Ovary (tissue), 9 donors: Measurements from ENCODE around the gene SV2B. TPM values are rescaled to one million over a fixed set of nuclear protein-coding genes. Genes with fewer than 3 reads are reported as not detected.

Source experiments
- DNase-seq, 5 donors: peaks; one replicate each; pipeline ENCODE4 v3.0.0-alpha.2; 2019 to 2020
- H3K27ac ChIP-seq, 2 donors: fragments of 200-600 bp; one replicate each; pipeline versions ENCODE4 v1.5.1 to v1.8.0; 2019 to 2022
- H3K27me3 ChIP-seq: fragments of 200-600 bp; one replicate; pipeline ENCODE4 v1.8.0; 2022
- H3K36me3 ChIP-seq: fragments of 200-600 bp; sonication (generic); one replicate; pipeline ENCODE4 v1.5.1; 2019
- H3K4me1 ChIP-seq: one replicate; pipeline ENCODE4 v1.8.1; 2013; ENCODE audit warnings: mild to moderate bottlenecking, moderate library complexity; ENCODE audit not compliant: insufficient read depth
- H3K4me3 ChIP-seq: fragments of 200-600 bp; sonication (generic); one replicate; pipeline ENCODE4 v1.5.1; 2017
- H3K9me3 ChIP-seq, 2 donors: fragments of 200-600 bp in 1 of 2; sonication (generic) in 1 of 2; one replicate each; pipeline versions ENCODE4 v1.5.1 to v1.8.1; 2013 to 2019; ENCODE audit warnings: mild to moderate bottlenecking in 1 of 2, moderate library complexity in 1 of 2
- EP300 ChIP-seq: sonication (generic); formaldehyde crosslinking; IDR thresholded peaks from one replicate; pipeline ENCODE4 v1.6.1; 2017; ENCODE audit warnings: antibody characterized with exemption
- POLR2A ChIP-seq: fragments of 450-650 bp; IDR thresholded peaks from one replicate; pipeline ENCODE4 v1.6.1; 2017; ENCODE audit warnings: antibody characterized with exemption, mild to moderate bottlenecking, moderate library complexity
- WGBS, 3 donors: extraction: QIAGEN DNeasy Blood & Tissue Kit in 1 of 3; methylation state at CpG; one replicate each; pipeline versions ENCODE4 v1.1.5 to v1.1.7; 2013 to 2017; 5-methylcytosine and 5-hydroxymethylcytosine counted together
- intact Hi-C, 4 donors: fragments of 100-400 bp; cut with DNase I; formaldehyde crosslinking; loops; one replicate each; pipeline versions ENCODE4 v1.11.0 to v1.15.1; 2022 to 2023
- polyA plus RNA-seq, 2 donors: library from polyadenylated mRNA; stranded (reverse); fragments of 200-250 nt in 1 of 2; fragments of 350-450 nt in 1 of 2; fragmentation: Illumina TruSeq in 1 of 2; extraction: RNeasy Lipid Tissue Mini Kit (QIAGEN cat#74804) in 1 of 2; gene quantifications; one replicate each; pipeline ENCODE4 v1.2.3, GENCODE V29; 2013 to 2014
- total RNA-seq, 7 donors: library from RNA; depleted of rRNA in 2 of 7; stranded (reverse); fragments of >200 nt in 2 of 7; fragmentation: NEBNext Ultra II Directional in 3 of 7; extraction: Animal tissue kit (Norgen Biotek cat#: 25700) in 3 of 7; gene quantifications; one replicate each; pipeline versions ENCODE4 v1.1.0 to v1.2.4, GENCODE V29; 2016 to 2023
- TF ChIP-seq, protein P1 (sequence below), 3 donors: fragments of 450-650 bp in 2 of 3; fragments of 200-600 bp in 1 of 3; IDR thresholded peaks; one replicate each; pipeline versions ENCODE4 v1.5.1 to v1.8.0; 2016 to 2022; ENCODE audit warnings: antibody characterized with exemption in 3 of 3, mild to moderate bottlenecking in 1 of 3
- donor health status: DM: no; HTN: no; CAD: no; lungs with moderate emphysema.
- donor health status: DM: no; HTN: no; CAD: no.
- donor health status: Bipolar disorder and iron deficiency.
- donor health status: DM: yes; HTN: yes; CAD: no.
- donor health status: DM: no; HTN: no; CAD: no.
- donor health status: DM: yes; HTN: yes; CAD: no.

SV2B gene
- total and polyA plus RNA-seq, 9 donors = 0.10 to 1.3 (median 0.22) TPM; not detected in 1

DNA sequence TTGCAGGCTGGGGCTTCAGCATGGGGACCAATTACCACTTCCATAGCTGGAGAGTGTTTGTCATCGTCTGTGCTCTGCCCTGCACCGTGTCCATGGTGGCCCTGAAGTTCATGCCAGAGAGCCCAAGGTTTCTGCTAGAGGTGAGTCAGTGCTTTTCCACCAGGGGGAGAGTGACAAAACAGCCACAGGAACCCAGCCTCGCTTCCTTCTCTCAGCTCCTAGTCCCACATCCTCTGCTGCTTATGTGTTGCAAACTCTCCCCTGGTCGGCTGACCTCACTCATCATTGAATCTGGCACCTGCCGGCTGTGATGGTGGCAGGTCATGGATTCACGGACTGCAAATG, 158.3 kb downstream of the SV2B start:
- no peak for TF ChIP-seq POLR2A
- no peak for TF ChIP-seq EP300
- TF ChIP-seq, protein P1, sequence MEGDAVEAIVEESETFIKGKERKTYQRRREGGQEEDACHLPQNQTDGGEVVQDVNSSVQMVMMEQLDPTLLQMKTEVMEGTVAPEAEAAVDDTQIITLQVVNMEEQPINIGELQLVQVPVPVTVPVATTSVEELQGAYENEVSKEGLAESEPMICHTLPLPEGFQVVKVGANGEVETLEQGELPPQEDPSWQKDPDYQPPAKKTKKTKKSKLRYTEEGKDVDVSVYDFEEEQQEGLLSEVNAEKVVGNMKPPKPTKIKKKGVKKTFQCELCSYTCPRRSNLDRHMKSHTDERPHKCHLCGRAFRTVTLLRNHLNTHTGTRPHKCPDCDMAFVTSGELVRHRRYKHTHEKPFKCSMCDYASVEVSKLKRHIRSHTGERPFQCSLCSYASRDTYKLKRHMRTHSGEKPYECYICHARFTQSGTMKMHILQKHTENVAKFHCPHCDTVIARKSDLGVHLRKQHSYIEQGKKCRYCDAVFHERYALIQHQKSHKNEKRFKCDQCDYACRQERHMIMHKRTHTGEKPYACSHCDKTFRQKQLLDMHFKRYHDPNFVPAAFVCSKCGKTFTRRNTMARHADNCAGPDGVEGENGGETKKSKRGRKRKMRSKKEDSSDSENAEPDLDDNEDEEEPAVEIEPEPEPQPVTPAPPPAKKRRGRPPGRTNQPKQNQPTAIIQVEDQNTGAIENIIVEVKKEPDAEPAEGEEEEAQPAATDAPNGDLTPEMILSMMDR (IDR thresholded peaks at IDR 0.05) = no peak
- Histone ChIP-seq H3K36me3 (no peaks in the 10 kb centered on the region), H3K9me3 (no peaks in the 10 kb centered on the region), H3K4me1 (no peaks in the 10 kb centered on the region), H3K27me3 (no peaks in the 10 kb centered on the region), H3K4me3 (no peak overlapping the region), H3K27ac (no peak overlapping the region)
- 58 to 65% (median 58%) methylated on average over 6 of the region's 6 CpGs for WGBS, 3 donors
- intact Hi-C loops = no loop called here
- DNase-seq = no peak

DNA sequence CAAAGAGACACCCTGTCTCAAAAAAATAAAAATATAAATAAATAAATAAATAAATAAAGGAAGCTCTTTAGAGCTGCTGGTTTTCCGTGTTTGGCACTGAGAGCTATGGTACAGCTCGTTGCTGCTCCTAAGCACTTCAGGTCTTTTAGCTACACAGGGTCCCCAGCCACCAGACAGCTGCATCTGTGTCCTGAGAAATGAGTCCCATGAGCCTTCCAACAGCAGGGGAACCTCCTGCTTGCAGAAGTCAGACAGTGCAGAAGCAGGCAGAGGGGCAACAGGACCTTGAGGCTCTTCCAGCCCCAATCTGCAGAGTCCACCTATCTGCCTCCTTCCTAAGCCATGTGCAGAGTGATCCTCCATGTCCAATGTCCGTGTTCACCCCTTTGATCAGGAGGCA, 159.0 kb downstream of the SV2B start:
- H3K4me1 ChIP-seq = no peaks in the 10 kb centered on the region
- no peaks in the 10 kb centered on the region for H3K27me3 ChIP-seq
- no peaks in the 10 kb centered on the region for H3K9me3 ChIP-seq
- no peak overlapping the region for H3K27ac ChIP-seq
- no peak for DNase-seq
- intact Hi-C loops = no loop called here
- no peaks in the 10 kb centered on the region for H3K36me3 ChIP-seq
- TF ChIP-seq EP300 = no peak
- TF ChIP-seq POLR2A = no peak
- TF ChIP-seq, protein P1 (IDR thresholded peaks at IDR 0.05) = no peak
- no peak overlapping the region for H3K4me3 ChIP-seq
- WGBS, 3 donors = 61 to 73% (median 66%) methylated on average over 3 of the region's 3 CpGs

DNA sequence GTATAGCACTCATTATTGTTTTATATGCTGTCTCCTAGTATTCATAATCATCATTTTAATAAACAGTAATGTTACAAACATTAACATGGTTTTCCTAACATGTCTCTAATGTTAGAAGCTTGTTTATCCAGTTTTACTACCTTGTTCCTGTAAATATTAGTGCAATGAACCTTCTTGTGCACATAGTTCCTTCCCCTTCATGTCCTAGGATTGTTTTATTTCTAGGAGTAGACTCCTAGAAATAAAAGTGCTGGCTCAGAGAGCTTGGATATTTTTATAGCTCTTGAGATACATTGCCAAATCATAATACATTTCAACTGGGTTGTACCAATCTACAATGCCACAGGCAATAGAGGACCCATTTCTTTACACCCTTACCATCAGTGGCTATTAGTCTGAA, 161.3 kb downstream of the SV2B start:
- intact Hi-C loops = no loop called here
- no peaks in the 10 kb centered on the region for H3K9me3 ChIP-seq
- no peaks in the 10 kb centered on the region for H3K27me3 ChIP-seq
- no peak for DNase-seq
- TF ChIP-seq EP300 (no peak), POLR2A (no peak)
- TF ChIP-seq, protein P1 (IDR thresholded peaks at IDR 0.05) = no peak
- H3K4me3 ChIP-seq = no peak overlapping the region
- no peak overlapping the region for H3K27ac ChIP-seq
- H3K36me3 ChIP-seq = no peaks in the 10 kb centered on the region
- H3K4me1 ChIP-seq = no peaks in the 10 kb centered on the region

DNA sequence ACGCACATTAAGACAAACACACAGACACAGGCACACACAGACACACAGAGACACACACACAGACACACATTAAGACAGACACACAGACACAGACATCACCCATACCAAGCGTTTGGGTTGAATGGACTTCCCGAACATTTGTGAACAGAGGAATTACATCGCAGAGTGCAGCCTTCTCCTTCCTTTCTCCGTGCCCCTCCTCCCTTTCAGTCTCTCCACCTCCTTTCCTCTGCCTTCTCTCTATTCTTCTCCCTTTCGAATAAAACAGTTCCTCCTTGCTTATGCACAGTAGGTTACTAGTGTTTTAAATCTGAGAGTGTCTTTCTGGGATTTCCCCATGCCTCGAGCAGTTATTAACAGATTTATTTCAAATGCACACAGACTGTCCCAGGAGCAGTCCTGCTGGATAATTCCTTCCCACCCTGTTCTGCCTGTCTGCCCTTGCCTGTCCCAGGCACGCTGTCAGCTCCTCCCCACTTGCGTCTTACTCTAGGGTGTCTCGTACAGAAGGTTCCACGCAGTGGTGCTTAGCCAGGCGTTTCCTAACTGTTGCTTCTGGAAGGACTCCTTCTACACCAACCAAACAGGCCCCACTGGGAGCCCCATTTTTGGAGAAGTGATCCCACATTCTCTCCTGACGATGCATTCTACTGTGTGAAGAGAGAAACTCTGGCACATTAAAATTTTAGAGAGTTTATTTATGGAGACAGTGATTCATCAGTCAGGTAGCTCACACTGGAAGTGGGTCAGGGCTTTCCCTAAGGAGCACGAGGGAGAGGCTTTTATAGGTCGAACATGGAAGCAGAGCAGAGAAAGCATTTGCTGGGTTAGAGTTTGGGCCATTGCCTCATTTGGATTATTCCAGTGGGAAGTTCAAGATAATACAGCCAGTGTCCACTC, 163.8 kb downstream of the SV2B start:
- no peaks in the 10 kb centered on the region for H3K9me3 ChIP-seq
- TF ChIP-seq POLR2A (no peak), EP300 (no peak)
- TF ChIP-seq, protein P1 (IDR thresholded peaks at IDR 0.05) = no peak
- no peaks in the 10 kb centered on the region for H3K36me3 ChIP-seq
- DNase-seq = peak in 1 of 5 donors; percentile 19
- intact Hi-C loops = no loop called here
- no peaks in the 10 kb centered on the region for H3K27me3 ChIP-seq
- no peak overlapping the region for H3K27ac ChIP-seq
- H3K4me1 ChIP-seq = no peaks in the 10 kb centered on the region
- WGBS, 3 donors = 45 to 48% (median 46%) methylated on average over 15 of the region's 15 CpGs
- no peak overlapping the region for H3K4me3 ChIP-seq
